CD4-positive, alpha-beta T cell treated with Interleukin-15 for 4 hours (primary cell): ENCODE results near the gene C10orf62.
"Not testable (repeated sequence)": the region's sequence is repeated elsewhere in the genome, so short reads cannot be mapped to it uniquely, and the experiment has no call there.

ENCODE experiments used
- DNase-seq: peaks from one replicate; pipeline ENCODE4 v3.0.0-alpha.2; 2020; ENCODE audit warnings: low spot score

Gene C10orf62, protein sequence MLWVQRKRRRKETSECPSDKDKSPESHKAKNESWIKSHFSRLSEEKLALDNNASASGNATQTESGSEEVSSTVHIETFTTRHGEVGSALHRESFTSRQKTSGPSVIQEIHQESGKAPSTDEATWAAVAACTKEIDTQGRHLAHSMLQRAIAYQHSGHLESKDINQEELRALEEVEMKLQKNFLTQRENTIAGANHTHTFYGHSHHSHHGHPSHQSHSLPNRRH

DNA sequence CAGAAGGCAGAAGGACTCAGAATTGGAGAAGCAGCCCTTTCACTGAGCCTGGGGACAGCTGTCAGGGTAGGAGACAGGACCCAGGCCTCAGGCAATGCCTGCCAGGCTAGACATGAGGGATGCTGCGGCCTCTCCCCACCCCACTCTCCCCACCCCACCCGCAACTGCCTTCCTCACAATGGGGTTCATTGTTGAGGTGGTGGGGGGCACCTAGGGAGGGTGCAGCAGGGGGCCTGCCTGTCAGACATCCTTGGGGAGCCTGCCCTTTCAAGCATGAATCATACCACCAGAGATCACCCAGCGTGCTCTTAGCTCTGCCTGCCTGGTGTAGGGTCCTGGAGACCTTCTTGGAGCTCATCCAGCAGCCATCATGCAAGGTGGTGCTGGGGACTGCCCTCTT lies at the start of gene C10orf62:
Gene C10orf62 (plus strand): TSS at position 243 of the 400 bp plus-strand sequence. CDS start 177 bp downstream, outside the sequence.
- no peak for DNase-seq

DNA sequence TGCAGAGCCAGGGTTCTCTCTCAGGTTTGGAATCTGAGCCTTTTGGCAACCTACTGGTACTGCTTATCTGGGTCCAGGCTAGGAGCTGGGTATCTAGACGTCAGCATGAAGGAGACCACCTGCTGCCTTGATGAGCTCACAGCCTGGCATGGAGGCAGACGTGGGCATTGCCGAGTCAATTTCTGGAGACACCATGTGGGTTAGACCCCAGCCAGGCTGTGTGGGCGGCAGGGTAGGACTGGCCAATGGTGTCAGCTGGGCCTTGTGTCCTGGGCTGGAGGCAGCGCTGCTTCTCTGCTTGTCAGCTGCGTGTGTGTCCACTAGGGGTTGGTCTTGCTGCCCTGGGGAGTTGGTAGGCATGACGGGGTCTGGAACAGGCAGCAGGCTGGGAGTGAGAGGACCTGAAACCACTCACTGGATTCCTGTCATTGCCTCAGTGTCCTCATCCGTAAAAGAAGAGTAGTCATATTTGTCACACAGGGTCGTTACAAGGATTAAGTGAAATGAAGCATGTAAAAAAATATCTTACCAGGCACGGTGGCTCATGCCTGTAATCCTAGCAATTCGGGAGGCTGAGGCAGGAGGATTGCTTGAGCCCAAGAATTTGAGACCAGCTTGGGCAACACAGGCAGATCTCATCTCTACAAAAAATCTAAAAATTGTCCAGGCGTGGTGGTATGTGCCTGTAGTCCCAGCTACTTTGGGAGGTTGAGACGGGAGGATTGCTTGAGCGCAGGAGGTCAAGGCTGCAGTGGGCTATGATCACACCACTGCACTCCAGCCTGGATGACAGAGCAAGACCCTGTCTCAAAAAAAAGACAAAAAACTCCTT lies 48.6 kb upstream of the C10orf62 start:
- DNase-seq: no peak

DNA sequence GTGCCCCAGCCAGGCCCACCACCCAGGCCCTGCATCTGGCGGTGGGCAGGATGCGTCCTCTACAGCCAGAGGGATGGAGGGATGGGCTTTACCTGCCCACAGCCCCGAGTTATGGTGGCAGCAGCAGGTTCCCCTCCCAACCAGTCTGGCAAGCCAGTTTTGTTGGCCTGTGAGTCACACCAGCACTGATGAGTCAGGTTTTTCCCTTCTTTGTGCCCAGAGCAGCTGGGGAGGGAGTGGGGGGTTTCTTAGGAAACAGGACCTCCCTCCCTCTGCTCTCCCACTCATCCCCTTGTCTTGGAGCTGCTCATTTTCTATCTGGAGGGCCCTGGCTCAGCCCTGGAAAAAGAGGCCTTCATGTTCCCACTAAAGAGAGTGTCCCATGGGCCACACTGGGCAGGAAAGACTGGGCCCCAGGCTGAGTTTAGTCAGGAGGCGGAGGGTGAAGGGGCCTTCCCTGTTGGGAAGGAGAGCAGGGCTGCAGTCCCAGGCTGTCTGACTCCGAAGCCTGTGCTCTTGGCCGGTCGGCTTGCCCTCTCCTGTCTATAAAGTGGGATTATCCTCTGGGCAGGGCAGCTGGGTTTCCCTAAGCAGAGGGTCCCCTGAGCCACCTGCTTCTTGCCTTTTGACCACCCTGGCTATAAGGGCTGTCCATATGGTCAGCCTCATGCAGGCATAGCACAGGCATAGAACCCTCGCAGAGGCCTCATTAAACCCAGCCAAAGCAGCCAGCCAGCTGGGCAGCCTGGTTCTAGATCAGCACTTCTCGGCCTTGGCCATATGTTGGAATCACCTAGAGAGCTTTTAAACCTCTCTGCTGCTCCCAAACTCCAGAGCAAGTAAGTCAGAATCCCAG lies 47.1 kb upstream of the C10orf62 start:
- DNase-seq: no peak

DNA sequence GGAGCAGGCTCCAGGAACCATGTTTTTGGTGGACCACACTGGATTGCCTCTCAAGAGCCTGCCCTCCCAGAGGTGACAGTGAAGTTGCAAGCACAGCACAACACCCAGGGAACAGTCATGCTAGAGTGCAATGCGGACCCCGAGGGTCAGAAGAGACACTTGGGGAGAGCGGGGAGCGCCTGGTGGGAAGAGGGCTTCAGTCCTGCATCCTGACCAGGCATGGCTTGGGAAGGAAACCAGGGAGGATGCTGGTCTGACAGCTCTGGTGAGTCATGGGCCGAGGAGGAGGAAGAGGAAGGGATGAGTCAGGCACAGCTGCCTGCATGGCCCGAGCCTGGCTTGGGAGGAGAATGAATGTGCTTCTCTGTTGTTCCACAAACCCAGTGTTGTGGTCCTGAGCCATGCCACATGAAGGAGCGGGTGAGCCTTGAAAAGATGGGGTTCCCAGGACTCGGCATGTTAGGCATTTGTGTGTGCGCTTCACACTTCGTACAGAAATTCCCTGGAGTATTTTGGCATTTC lies 46.4 kb upstream of the C10orf62 start:
- DNase-seq: peak; percentile 20

DNA sequence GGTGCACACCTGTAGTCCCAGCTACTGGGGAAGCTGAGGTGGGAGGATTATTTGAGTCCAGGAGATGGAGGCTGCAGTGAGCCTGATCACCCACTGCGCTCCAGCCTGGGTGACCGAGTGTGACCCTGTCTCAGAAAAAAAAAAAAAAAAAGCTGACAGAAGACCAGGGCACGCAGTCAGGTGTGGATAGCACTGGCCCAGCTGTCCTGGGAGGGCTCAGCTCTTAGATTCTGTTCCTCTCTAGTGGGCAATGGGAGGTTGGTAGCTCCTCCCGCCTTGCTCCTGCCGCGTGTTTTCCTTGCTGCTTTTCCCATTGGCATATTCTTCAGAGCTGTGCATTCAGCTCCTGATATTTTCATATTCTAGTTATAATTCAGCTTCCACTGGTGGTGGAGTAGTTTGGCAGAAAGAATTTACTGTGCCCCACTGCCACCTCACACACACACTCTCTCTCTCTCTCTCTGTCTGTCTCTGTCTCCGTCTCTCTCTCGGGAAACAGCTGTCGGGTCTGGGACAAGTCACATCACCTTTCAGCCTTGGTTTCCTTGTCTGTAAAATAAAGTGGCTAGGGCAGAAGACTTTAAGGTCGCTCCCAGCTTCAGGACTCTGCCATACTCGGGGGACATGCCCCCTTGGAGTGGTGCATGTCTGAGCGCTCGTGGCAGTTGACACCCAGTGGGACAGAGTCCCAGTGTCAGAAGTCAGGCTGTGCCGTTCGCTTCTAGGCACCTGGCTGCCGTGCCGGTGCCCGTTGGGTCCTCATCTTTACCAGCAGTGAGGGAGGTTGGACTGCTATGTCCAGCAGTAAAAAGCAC lies 42.9 kb upstream of the C10orf62 start:
- DNase-seq: no peak

DNA sequence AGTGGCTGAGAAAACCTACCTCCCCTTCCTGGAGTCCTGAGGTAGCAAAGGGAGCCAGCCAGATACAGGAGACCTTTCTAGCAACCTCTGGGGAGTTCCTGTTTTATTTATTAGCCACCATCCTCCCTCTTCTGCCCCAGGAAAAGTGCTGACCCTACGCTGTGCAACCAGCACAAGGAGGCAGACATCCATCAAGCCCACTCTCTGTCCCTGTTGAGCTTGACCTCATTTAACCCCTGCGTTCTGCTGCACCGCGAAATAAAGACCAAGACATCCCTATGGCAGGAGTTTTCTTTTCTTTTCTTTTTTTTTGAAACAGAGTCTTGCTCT lies 42.3 kb upstream of the C10orf62 start:
- no peak for DNase-seq

DNA sequence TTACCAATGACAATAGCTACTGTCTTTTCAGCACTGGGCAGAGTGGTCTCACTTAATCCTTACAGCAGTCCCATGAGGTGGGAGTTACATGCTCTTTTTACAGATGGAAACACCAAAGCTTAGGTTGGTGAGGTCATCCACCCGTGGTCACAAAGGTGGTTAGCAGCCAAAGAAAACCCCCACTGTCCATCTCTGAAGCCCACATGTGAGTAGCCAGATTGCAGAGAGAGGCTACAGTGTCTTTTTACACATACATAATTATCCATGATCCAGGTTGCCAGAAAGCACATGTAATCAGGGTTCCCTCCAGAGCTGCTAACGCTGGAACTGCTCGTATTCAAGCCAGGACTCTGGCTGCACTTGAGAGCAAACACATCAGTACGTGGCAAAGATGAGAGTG lies 41.6 kb upstream of the C10orf62 start:
- no peak for DNase-seq

DNA sequence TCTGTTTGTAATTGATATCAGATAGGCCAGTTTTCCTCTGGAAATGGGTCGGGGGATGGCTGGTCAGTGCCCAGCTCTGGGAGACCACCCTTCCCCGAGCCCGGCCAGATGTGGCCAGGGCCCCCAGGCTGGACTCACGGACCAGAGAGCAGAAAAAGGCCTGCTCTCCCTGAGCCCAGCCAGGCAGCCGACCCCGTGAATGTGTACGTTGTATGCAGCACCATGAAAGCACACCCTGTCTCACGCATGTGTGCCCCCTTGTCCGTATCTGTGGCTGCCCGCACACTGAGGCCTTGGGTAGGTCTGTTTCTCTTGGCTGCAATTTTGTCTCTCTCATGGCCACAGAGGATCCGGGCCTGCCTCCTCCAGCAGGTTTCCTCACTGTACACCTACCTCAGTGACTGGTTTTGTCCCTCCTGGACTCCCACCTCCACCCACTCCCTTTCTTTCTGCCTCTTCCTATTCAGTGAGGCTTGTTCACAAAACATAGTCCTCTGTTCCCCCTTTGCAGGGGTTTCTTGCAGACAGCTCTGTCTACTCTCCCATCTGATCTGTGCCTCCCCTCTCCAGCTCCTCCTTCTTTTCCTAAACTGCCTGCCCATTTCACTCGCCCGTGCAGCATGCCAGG lies 40.6 kb upstream of the C10orf62 start:
- DNase-seq: no peak

DNA sequence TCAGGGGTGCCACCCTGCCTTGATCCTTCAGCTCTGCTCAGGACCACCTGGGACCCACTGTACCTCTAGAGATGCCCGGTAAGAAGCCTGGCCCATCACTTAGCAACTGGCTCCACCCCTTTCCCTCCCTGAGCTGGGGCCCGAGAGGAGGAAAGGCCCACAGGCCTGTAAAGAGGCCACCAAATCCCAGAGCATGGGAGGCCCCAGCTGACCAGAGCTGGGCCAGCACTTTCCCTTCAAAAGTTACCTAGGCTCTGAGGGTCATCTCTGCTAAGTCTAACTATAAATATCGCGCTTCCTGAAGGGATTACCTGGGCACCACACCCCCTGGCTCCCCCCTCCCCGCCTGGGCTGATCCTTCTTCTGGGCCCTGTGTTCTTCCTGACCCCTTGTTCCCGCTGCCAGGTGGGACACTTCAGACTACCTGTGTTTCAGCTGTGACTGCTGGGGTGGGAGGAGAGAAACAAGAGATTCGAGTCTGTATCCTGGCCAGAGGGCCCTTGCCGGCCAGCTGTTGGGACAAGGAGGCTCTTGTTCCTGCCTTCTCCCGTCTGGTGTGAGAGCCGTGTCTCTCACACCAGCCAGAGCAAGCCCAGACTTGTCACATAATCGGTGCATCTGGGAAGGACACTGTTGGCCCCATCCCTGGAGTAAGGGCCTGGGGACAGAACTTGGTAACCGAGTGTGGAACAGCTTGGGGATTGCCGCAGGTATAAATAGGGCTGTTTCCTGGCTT lies 39.8 kb upstream of the C10orf62 start:
- DNase-seq: no peak

DNA sequence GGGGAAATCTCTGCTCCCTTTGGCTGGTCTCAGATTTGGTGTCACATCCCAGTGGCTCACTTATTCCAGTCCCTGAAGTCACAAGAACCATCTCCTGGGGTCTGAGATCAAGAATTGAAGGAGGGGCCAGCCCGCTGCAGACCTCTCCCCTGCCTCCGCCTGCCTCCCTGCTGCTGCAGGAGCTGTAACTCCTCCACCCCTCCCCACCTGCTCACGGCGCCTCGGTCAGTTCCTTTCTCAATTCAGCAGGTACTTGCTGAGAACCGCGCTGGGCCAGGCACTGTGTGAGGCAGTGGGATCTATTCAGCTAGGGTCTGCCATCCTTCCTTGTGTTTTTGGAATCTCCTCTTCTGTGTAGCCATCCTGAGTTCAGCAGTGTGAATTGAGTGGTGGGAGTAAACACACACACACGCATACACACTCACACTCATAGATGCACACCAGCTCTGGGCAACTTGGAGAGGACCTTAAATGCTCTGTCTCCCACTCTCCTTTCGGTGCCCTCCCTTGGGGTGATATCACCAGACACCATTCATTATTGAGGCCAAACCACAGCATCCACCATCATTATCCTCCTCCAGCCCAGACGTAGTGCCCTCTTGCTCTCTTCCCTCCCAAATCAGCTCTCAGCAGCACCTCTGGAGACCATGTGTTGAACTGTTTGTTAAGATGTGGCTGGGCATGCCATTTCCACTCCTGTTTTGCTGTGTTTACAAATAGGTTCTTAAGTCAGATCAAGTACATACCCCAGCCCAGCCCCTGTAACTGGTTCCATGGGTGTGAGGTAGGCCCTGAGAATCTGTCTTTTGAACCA lies 39.0 kb upstream of the C10orf62 start:
- DNase-seq: no peak

DNA sequence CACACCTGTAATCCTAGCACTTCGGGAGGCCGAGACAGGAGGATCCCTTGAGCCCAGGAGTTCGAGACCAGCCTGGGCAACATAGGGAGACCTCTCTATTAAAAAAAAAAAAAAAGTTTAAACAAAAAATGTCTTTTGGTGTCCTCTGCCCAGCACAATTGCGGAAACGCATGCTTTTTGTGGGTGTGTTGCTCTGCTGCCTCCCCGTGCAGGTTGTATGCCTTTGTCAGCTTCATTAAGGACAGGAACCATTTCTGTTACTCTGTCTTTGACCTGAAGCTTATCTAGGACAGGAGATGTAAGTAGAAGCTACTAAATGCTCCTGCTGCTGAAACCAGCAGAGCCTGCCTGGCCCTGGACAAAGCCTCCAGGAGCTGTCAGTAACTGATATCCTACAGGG lies 38.2 kb upstream of the C10orf62 start:
- DNase-seq: no peak

DNA sequence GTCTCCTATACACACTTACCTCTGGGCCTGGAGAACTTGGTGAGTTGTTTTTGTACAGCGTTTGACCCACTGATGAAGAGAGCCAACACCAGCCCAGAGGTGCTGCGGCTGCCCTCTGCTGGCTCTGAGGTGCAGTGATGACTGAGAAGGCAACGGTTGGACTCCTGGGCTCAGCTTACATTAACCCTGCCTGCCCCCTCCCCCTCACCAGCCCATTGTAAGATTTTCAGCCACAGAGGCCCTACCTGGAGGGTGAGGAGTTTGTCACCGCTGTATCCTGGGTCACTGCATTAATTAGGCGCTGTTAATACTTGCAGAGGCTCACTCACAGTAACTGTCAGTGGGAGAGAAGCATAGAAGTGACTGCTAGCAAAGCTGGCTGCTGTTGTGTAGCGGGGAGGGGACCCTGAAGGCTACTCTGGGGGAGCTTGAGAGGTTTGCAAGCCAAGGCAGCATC lies 35.9 kb upstream of the C10orf62 start:
- DNase-seq: peak; percentile 60

DNA sequence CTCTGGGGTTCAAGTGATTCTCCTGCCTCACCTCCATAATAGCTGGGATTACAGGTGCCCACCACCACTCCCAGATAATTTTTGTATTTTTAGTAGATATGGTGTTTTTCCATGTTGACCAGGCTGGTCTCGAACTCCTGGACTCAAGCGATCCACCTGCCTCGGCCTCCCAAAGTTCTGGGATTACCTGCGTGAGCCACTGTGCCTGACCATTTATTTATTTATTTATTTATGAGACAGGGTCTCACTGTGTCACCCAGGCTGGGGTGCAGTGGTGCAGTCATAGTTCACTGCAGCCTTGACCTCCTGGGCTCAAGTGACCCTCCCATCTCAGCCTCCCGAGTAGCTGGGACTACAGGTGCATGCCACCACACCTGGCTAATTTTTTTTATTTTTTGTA lies 35.2 kb upstream of the C10orf62 start:
- not testable (repeated sequence) for DNase-seq

DNA sequence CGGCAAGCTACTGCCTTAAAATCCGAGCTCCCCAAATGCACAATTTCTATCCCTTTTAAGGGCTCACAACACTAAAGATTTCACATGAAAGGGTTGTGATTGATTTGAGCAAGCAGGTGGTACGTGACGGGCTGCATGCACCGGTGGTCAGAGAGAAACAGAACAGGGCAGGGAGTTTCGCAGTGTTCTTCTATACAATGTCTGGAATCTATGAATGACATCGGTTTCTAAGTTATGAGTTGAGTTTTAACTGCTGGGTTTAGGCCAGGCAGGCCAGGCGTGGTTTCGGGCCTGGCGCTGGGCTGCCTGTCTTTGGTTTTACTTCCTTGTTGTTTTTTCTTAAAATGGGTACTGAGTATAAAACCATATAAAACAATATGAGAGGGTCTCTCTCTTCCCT lies 34.0 kb upstream of the C10orf62 start:
- not testable (repeated sequence) for DNase-seq

DNA sequence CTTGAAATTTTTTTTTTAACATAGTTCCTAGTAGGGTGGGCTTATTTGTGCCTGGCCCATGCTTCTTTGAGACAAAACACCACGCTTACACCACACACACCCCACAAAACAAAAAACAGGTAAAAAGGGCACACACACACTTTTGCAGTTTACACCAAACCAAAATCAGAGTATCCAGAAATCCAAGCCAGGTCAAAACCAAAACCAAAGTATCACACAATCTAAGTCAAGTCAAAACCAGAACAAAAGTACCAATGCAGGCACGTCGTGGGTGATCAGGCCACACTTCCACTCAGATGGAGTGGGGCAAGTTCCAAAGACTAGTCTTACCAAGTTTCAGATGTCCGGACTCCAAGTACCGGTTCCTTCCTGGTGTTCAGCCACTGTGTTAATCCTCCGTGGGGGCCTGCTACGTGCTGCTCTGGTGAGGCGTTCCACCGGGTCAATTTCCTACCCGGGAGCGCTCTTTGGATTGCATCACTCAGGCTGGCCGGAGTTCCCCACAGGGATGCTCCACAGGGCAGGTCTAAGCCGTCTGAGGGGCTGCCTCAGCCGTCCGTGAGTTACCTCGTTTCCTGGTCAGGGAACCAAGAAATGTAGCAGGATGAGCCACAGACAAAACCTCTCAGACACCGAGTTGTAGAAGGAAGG lies 28.7 kb upstream of the C10orf62 start:
- DNase-seq: not testable (repeated sequence)

DNA sequence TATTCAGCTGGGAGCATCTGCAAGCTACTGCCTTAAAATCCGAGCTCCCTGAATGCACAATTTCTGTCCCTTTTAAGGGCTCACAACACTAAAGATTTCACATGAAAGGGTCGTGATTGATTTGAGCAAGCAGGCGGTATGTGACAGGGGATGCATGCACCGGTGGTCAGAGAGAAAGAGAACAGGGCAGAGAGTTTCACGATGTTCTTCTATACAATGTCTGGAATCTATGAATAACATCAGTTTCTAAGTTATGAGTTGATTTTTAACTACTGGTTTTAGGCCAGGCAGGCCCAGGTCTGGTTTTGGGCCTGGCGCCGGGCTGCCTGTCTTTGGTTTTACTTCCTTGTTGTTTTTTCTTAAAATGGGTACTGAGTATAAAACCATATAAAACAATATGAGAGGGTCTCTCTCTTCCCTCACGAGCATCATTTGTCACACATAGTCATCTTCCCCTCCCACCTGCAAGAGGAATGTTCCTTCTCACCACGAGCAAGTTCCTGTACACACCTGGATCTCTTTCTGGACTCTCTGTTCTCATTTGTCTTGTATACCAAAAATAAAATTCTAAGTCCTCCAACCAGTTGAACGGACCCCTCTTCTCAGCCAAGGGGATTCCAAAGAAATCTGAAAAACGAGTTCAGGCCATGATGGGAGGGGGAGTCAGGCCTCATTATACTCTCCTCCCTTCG lies 28.0 kb upstream of the C10orf62 start:
- not testable (repeated sequence) for DNase-seq

DNA sequence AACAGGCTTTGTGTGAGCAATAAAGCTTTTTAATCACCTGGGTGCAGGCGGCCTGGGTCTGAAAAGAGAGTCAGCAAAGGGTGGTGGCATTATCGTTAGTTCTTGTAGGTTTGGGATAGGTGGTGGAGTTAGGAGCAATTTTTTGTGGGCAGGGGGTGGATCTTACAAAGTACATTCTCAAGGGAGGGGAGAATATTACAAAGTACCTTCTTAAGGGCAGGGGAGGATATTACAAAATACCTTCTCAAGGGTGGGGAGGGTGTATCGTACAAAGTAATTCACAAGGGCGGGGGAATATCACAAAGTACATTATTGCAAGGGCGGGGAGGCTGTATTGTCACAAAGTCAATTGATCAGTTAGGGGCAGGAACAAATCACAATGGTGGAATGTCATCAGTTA lies 27.2 kb upstream of the C10orf62 start:
- not testable (repeated sequence) for DNase-seq

DNA sequence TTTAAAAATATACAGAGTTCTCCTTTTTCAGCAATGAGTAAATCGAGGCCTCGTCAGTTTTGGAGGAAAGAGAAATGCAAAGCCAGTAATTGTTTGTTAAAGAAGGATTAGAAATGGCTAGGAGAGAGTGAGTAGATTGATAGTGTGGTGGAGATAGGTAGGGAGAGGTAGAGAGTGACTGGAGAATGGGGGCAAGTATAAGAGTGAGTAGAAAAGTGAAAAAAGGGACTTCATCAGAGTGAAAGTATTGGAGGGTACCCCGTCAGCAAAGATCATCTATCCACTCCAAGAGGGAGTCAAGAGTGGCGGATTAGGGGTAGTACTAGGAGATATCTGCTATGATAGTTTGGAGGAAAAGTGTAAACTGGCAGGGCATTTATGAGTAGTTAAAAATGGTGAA lies 26.2 kb upstream of the C10orf62 start:
- no peak for DNase-seq
